HL-60 (cell line): ENCODE data around the gene PTPN1.

Source experiments
- DNase-seq, 2 experiments: peaks; one replicate each; pipeline ENCODE4 v3.0.0-alpha.2; 2010 to 2020; ENCODE audit warnings: low read depth in 1 of 2, low spot score in 1 of 2
- H3K27ac ChIP-seq: fragments of 250-450 bp; sonication (Bioruptor Pico); replicated peaks from 2 replicates; pipeline ENCODE4 v1.5.1; 2020; ENCODE audit warnings: mild to moderate bottlenecking, moderate library complexity
- H3K27me3 ChIP-seq: fragments of 250-450 bp; sonication (Bioruptor Pico); 2 replicates; pipeline ENCODE4 v1.5.1; 2021; ENCODE audit warnings: mild to moderate bottlenecking, moderate library complexity; ENCODE audit not compliant: insufficient read depth, poor library complexity, severe bottlenecking
- H3K4me3 ChIP-seq: replicated peaks from 2 replicates; pipeline ENCODE4 v1.5.1; 2011; ENCODE audit warnings: mild to moderate bottlenecking, control low read depth, low read length; ENCODE audit not compliant: insufficient read depth
- GABPA ChIP-seq: IDR thresholded peaks from 2 replicates; pipeline ENCODE4 v1.6.1; 2012; ENCODE audit warnings: low read depth
- POLR2AphosphoS5 ChIP-seq: IDR thresholded peaks from 2 replicates; pipeline ENCODE4 v1.6.1; 2012; ENCODE audit warnings: low read depth
- SPI1 ChIP-seq: IDR thresholded peaks from 2 replicates; pipeline ENCODE4 v1.6.1; 2012; ENCODE audit warnings: low read depth, mild to moderate bottlenecking, borderline replicate concordance
- TF ChIP-seq, protein P1 (sequence below): IDR thresholded peaks from one replicate; pipeline ENCODE4 v1.5.1; 2011; ENCODE audit warnings: low read length, control low read depth, inconsistent platforms; ENCODE audit not compliant: insufficient read depth
- TF ChIP-seq, protein P2 (sequence below): IDR thresholded peaks from 2 replicates; pipeline ENCODE4 v1.6.1; 2012; ENCODE audit warnings: low read depth; ENCODE audit not compliant: insufficient replicate concordance

The PTPN1 gene

DNA sequence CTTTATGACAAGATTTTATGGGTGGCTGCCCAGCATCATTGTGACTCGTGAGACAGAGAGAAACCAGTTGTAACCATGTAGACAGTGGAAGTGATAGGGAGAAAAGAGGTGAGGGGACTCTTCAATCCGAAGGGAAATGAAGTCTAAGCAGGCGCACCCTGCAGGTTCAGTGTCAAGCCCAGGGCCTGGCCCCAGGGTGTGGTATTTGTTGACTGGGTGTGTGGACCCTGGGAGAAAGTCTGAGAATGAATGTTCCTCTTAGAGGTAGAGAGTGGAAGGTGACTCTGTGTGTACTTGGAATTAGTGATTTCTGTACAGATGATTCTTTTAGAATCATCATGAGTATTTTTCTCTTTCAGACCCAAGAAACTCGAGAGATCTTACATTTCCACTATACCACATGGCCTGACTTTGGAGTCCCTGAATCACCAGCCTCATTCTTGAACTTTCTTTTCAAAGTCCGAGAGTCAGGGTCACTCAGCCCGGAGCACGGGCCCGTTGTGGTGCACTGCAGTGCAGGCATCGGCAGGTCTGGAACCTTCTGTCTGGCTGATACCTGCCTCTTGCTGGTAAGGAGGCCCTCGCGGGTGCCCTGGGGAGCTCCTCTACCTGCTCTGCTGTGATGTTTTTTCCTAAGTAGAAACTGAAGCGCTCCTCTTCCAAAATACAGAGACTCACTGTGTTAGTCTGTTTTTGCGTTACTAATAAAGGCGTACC is 68.0 kb downstream of the PTPN1 start:
- Histone ChIP-seq H3K4me3 (no peak overlapping the region), H3K27me3 (no peaks in the 10 kb centered on the region), H3K27ac (no peak overlapping the region)
- TF ChIP-seq SPI1 (no peak), GABPA (no peak), POLR2AphosphoS5 (no peak)
- TF ChIP-seq, protein P1, sequence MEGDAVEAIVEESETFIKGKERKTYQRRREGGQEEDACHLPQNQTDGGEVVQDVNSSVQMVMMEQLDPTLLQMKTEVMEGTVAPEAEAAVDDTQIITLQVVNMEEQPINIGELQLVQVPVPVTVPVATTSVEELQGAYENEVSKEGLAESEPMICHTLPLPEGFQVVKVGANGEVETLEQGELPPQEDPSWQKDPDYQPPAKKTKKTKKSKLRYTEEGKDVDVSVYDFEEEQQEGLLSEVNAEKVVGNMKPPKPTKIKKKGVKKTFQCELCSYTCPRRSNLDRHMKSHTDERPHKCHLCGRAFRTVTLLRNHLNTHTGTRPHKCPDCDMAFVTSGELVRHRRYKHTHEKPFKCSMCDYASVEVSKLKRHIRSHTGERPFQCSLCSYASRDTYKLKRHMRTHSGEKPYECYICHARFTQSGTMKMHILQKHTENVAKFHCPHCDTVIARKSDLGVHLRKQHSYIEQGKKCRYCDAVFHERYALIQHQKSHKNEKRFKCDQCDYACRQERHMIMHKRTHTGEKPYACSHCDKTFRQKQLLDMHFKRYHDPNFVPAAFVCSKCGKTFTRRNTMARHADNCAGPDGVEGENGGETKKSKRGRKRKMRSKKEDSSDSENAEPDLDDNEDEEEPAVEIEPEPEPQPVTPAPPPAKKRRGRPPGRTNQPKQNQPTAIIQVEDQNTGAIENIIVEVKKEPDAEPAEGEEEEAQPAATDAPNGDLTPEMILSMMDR = no peak
- TF ChIP-seq, protein P2, sequence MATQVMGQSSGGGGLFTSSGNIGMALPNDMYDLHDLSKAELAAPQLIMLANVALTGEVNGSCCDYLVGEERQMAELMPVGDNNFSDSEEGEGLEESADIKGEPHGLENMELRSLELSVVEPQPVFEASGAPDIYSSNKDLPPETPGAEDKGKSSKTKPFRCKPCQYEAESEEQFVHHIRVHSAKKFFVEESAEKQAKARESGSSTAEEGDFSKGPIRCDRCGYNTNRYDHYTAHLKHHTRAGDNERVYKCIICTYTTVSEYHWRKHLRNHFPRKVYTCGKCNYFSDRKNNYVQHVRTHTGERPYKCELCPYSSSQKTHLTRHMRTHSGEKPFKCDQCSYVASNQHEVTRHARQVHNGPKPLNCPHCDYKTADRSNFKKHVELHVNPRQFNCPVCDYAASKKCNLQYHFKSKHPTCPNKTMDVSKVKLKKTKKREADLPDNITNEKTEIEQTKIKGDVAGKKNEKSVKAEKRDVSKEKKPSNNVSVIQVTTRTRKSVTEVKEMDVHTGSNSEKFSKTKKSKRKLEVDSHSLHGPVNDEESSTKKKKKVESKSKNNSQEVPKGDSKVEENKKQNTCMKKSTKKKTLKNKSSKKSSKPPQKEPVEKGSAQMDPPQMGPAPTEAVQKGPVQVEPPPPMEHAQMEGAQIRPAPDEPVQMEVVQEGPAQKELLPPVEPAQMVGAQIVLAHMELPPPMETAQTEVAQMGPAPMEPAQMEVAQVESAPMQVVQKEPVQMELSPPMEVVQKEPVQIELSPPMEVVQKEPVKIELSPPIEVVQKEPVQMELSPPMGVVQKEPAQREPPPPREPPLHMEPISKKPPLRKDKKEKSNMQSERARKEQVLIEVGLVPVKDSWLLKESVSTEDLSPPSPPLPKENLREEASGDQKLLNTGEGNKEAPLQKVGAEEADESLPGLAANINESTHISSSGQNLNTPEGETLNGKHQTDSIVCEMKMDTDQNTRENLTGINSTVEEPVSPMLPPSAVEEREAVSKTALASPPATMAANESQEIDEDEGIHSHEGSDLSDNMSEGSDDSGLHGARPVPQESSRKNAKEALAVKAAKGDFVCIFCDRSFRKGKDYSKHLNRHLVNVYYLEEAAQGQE = no peak
- no peak for DNase-seq

DNA sequence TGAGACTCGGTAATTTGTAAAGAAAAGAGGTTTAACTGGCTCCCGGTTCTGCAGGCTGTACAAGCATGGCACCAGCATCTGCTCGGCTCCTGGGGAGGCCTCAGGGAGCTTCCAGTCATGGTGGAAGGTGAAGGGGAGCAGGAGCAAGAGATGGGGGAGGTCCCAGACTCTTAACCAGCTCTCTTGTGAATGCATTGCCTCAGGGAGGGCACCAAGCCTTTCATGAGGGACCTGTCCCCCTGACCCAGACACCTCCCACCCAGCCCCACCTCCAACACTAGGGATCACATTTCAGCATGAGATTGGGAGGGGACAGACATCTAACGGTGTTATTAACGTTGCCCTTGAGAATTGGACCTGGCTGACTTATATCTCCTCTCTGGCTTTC is 68.6 kb downstream of the PTPN1 start:
- TF ChIP-seq, protein P2 = no peak
- TF ChIP-seq, protein P1 = no peak
- TF ChIP-seq POLR2AphosphoS5 (no peak), GABPA (no peak), SPI1 (no peak)
- no peaks in the 10 kb centered on the region for H3K27me3 ChIP-seq
- H3K4me3 ChIP-seq = no peak overlapping the region
- no peak overlapping the region for H3K27ac ChIP-seq
- no peak for DNase-seq

DNA sequence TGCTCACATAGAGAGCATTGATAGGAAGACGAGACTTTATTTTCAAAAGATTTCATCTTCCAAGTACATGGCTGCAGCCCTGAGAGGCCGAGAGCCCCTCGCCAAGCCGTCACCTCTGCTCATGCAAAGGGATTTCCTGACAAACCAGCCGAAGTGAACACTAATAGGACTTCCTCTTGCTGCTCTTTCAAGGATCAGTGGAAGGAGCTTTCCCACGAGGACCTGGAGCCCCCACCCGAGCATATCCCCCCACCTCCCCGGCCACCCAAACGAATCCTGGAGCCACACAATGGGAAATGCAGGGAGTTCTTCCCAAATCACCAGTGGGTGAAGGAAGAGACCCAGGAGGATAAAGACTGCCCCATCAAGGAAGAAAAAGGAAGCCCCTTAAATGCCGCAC is 69.3 kb downstream of the PTPN1 start:
- DNase-seq = no peak
- H3K27me3 ChIP-seq = no peaks in the 10 kb centered on the region
- no peak overlapping the region for H3K4me3 ChIP-seq
- TF ChIP-seq, protein P1 = no peak
- TF ChIP-seq POLR2AphosphoS5 (no peak), GABPA (no peak), SPI1 (no peak)
- TF ChIP-seq, protein P2 = no peak
- H3K27ac ChIP-seq = no peak overlapping the region
